GM23248 (cell line): ENCODE measurements around the gene PPEF1. TPM values are rescaled to one million over a fixed set of nuclear protein-coding genes. Genes with fewer than 3 reads are reported as not detected.

ENCODE experiments used
- DNase-seq: peaks from one replicate; pipeline ENCODE4 v3.0.0-alpha.2; 2015
- H2AFZ ChIP-seq: fragments of 200-600 bp; sonication (generic); 2 replicates; pipeline ENCODE4 v1.6.1; 2016; ENCODE audit warnings: antibody characterized with exemption
- H3F3A ChIP-seq: fragments of 200-600 bp; sonication (generic); 2 replicates; pipeline ENCODE4 v1.6.1; 2016; ENCODE audit warnings: mild to moderate bottlenecking, antibody characterized with exemption, mixed run types; ENCODE audit not compliant: insufficient read depth
- H3K27ac ChIP-seq: fragments of 200-600 bp; sonication (generic); 2 replicates; pipeline ENCODE4 v1.5.1; 2016; ENCODE audit warnings: mild to moderate bottlenecking
- H3K27me3 ChIP-seq: fragments of 200-600 bp; sonication (generic); replicated peaks from 2 replicates; pipeline ENCODE4 v1.6.1; 2016; ENCODE audit warnings: mild to moderate bottlenecking; ENCODE audit not compliant: insufficient read depth
- H3K36me3 ChIP-seq: fragments of 200-600 bp; sonication (generic); 2 replicates; pipeline ENCODE4 v1.6.1; 2016; ENCODE audit warnings: low read depth, mild to moderate bottlenecking
- H3K4me1 ChIP-seq: fragments of 200-600 bp; sonication (generic); 2 replicates; pipeline ENCODE4 v1.6.1; 2016; ENCODE audit warnings: mild to moderate bottlenecking; ENCODE audit not compliant: insufficient read depth
- H3K4me2 ChIP-seq: fragments of 200-600 bp; sonication (generic); one replicate; pipeline ENCODE4 v1.6.1; 2016; ENCODE audit warnings: mild to moderate bottlenecking; ENCODE audit not compliant: unreplicated experiment
- H3K4me3 ChIP-seq: fragments of 200-600 bp; sonication (generic); 2 replicates; pipeline ENCODE4 v1.5.1; 2016; ENCODE audit warnings: mild to moderate bottlenecking
- H3K79me2 ChIP-seq: fragments of 200-600 bp; sonication (generic); 2 replicates; pipeline ENCODE4 v1.6.1; 2016; ENCODE audit warnings: mild to moderate bottlenecking; ENCODE audit not compliant: insufficient read depth
- H3K9ac ChIP-seq: fragments of 200-600 bp; sonication (generic); 2 replicates; pipeline ENCODE4 v1.6.1; 2016; ENCODE audit warnings: mild to moderate bottlenecking
- H3K9me2 ChIP-seq: fragments of 200-600 bp; sonication (generic); 2 replicates; pipeline ENCODE4 v1.6.1; 2016; ENCODE audit warnings: mixed run types, mild to moderate bottlenecking, moderate library complexity; ENCODE audit not compliant: insufficient read depth
- H3K9me3 ChIP-seq: fragments of 200-600 bp; sonication (generic); one replicate; pipeline ENCODE4 v1.6.1; 2017; ENCODE audit warnings: low read depth
- H4K20me1 ChIP-seq: fragments of 200-600 bp; sonication (generic); 2 replicates; pipeline ENCODE4 v1.6.0; 2016; ENCODE audit not compliant: insufficient read depth
- EZH2 ChIP-seq: fragments of 200-600 bp; sonication (generic); IDR thresholded peaks from 2 replicates; pipeline ENCODE4 v1.6.1; 2018; ENCODE audit warnings: antibody characterized with exemption, mild to moderate bottlenecking; ENCODE audit not compliant: insufficient read depth, poor library complexity, severe bottlenecking
- EZH2phosphoT487 ChIP-seq: fragments of 200-600 bp; sonication (generic); IDR thresholded peaks from 2 replicates; pipeline ENCODE4 v1.6.1; 2018; ENCODE audit warnings: antibody characterized with exemption, moderate library complexity, mild to moderate bottlenecking, low read depth; ENCODE audit not compliant: insufficient read depth
- WGBS, 2 experiments: methylation state at CpG; one replicate each; pipeline ENCODE4 v1.1.6; 2015 to 2017; ENCODE audit warnings: low lambda C conversion rate in 2 of 2, low coverage in 1 of 2; ENCODE audit errors: missing lambda C conversion rate in 2 of 2; 5-methylcytosine and 5-hydroxymethylcytosine counted together
- in situ Hi-C: fragments of 300-500 bp; cut with MboI; formaldehyde crosslinking; loops from 2 replicates; pipeline ENCODE4 v1.15.0; 2020
- polyA plus RNA-seq: library from polyadenylated mRNA; unstranded; fragments of >200 nt; fragmentation: Nextera tagmentation; extraction: Ambion mirVana; gene quantifications from 2 replicates; pipeline ENCODE4 v1.2.1, GENCODE V29; 2016
- total RNA-seq: library from RNA; depleted of rRNA; stranded (reverse); fragments of >200 nt; shearing (Covaris generic); gene quantifications from 2 replicates; pipeline ENCODE4 v1.2.3, GENCODE V29; 2014

The PPEF1 gene
- total and polyA plus RNA-seq, 2 experiments from 2014 or later = not detected

- no peaks in the 10 kb centered on the region for H3F3A ChIP-seq
- no peaks in the 10 kb centered on the region for H3K36me3 ChIP-seq
- no peaks in the 10 kb centered on the region for H4K20me1 ChIP-seq
- DNase-seq = no peak
- no peaks in the 10 kb centered on the region for H3K79me2 ChIP-seq
- H2AFZ ChIP-seq = no peak overlapping the region
- no peak for TF ChIP-seq EZH2
- no peak for TF ChIP-seq EZH2phosphoT487
- H3K4me3 ChIP-seq = no peak overlapping the region
- 84 to 100% methylated on average over 3 to 10 of the region's 10 CpGs for WGBS, 2 experiments
- in situ Hi-C loops = no loop called here
- H3K4me2 ChIP-seq = no peak overlapping the region
- no peak overlapping the region for H3K27ac ChIP-seq
- H3K4me1 ChIP-seq = no peaks in the 10 kb centered on the region
- H3K9me2 ChIP-seq = no peaks in the 10 kb centered on the region
- no peaks in the 10 kb centered on the region for H3K9me3 ChIP-seq
- no peak overlapping the region for H3K9ac ChIP-seq
- no peaks in the 10 kb centered on the region for H3K27me3 ChIP-seq
These were observed 31.4 kb upstream of the PPEF1 start for GRCh38 chrX:18676050-18676449.

- H3K9me2 ChIP-seq = no peaks in the 10 kb centered on the region
- H3K27ac ChIP-seq = no peak overlapping the region
- no peaks in the 10 kb centered on the region for H3K27me3 ChIP-seq
- no peaks in the 10 kb centered on the region for H3F3A ChIP-seq
- in situ Hi-C loops = no loop called here
- no peaks in the 10 kb centered on the region for H3K9me3 ChIP-seq
- TF ChIP-seq EZH2 = no peak
- no peak for TF ChIP-seq EZH2phosphoT487
- H3K79me2 ChIP-seq = no peaks in the 10 kb centered on the region
- H4K20me1 ChIP-seq = no peaks in the 10 kb centered on the region
- no peak overlapping the region for H2AFZ ChIP-seq
- H3K36me3 ChIP-seq = no peaks in the 10 kb centered on the region
- 76 to 81% methylated on average over 9 to 11 of the region's 11 CpGs for WGBS, 2 experiments
- no peaks in the 10 kb centered on the region for H3K4me1 ChIP-seq
- DNase-seq = no peak
- H3K4me2 ChIP-seq = no peak overlapping the region
- no peak overlapping the region for H3K9ac ChIP-seq
- no peak overlapping the region for H3K4me3 ChIP-seq
These were observed 31.0 kb upstream of the PPEF1 start for GRCh38 chrX:18676470-18676869.

- H3K4me3 ChIP-seq = no peak overlapping the region
- no peaks in the 10 kb centered on the region for H3K36me3 ChIP-seq
- in situ Hi-C loops = no loop called here
- H3K27ac ChIP-seq = no peak overlapping the region
- H3F3A ChIP-seq = no peaks in the 10 kb centered on the region
- H3K4me1 ChIP-seq = no peaks in the 10 kb centered on the region
- 91 to 98% methylated on average over 14 to 17 of the region's 17 CpGs for WGBS, 2 experiments
- no peaks in the 10 kb centered on the region for H3K79me2 ChIP-seq
- H3K27me3 ChIP-seq = no peaks in the 10 kb centered on the region
- H3K9me3 ChIP-seq = no peaks in the 10 kb centered on the region
- H3K9ac ChIP-seq = no peak overlapping the region
- no peak overlapping the region for H2AFZ ChIP-seq
- H3K4me2 ChIP-seq = no peak overlapping the region
- no peak for DNase-seq
- TF ChIP-seq EZH2 (no peak), EZH2phosphoT487 (no peak)
- no peaks in the 10 kb centered on the region for H3K9me2 ChIP-seq
- H4K20me1 ChIP-seq = no peaks in the 10 kb centered on the region
These were observed 30.1 kb upstream of the PPEF1 start for GRCh38 chrX:18677161-18677869.

DNA sequence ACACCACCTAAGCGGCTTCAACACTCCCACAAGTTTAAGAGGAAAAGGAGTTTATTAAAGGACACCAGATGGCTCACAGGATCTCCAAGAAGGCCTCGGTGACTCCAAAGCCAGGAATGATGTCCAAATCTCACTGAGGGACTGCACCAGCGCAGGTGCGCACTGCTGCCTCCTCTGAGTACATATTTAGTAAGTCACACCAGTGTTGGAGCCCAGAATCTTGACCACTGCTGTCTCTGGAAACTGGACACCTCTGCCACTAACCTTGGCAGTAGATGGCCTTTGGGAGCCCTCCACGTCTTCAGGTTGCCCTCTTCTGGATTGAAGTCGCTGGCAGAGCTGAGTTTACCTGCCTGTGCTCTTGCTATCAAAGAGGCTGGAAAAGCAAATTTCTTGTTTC lies 25.4 kb upstream of the PPEF1 start:
- H2AFZ ChIP-seq = no peak overlapping the region
- no peak for TF ChIP-seq EZH2
- TF ChIP-seq EZH2phosphoT487 = no peak
- no peak for DNase-seq
- no peaks in the 10 kb centered on the region for H3K36me3 ChIP-seq
- no peaks in the 10 kb centered on the region for H3K79me2 ChIP-seq
- no peaks in the 10 kb centered on the region for H3K4me1 ChIP-seq
- H3K9ac ChIP-seq = no peak overlapping the region
- H3K9me3 ChIP-seq = no peaks in the 10 kb centered on the region
- no peaks in the 10 kb centered on the region for H3K9me2 ChIP-seq
- no peaks in the 10 kb centered on the region for H3K27me3 ChIP-seq
- no peaks in the 10 kb centered on the region for H4K20me1 ChIP-seq
- no peak overlapping the region for H3K27ac ChIP-seq
- WGBS, 2 experiments = 75 to 79% methylated on average over 5 of the region's 6 CpGs
- no peak overlapping the region for H3K4me3 ChIP-seq
- no peak overlapping the region for H3K4me2 ChIP-seq
- H3F3A ChIP-seq = no peaks in the 10 kb centered on the region
- in situ Hi-C loops = no loop called here

DNA sequence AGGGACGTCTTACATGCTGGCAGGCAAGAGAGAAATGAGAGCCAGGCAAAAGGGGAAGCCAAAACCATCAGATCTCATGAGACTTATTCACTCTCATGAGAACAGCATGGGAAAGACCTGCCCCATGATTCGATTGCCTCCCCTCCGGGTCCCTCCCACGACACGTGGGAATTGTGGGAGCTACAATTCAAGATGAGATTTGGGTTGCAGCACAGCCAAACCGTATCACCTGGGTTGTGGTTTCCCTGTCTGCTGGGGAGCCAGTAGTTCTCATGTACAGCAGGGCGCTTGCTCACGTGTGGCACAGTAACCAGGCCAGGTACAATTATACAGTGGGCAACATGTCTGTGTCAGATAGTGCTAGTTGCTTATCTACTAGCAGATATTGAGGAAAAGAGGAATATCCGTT lies 24.5 kb upstream of the PPEF1 start:
- no peaks in the 10 kb centered on the region for H3K36me3 ChIP-seq
- no peaks in the 10 kb centered on the region for H3F3A ChIP-seq
- H3K9me2 ChIP-seq = no peaks in the 10 kb centered on the region
- no peaks in the 10 kb centered on the region for H3K79me2 ChIP-seq
- no peaks in the 10 kb centered on the region for H3K4me1 ChIP-seq
- WGBS, 2 experiments = 54 to 62% methylated on average over 8 to 9 of the region's 9 CpGs
- TF ChIP-seq EZH2 = no peak
- no peak for TF ChIP-seq EZH2phosphoT487
- H3K4me2 ChIP-seq = no peak overlapping the region
- in situ Hi-C loops = no loop called here
- no peak for DNase-seq
- H3K9ac ChIP-seq = no peak overlapping the region
- no peaks in the 10 kb centered on the region for H4K20me1 ChIP-seq
- no peaks in the 10 kb centered on the region for H3K27me3 ChIP-seq
- no peak overlapping the region for H3K4me3 ChIP-seq
- no peak overlapping the region for H3K27ac ChIP-seq
- no peaks in the 10 kb centered on the region for H3K9me3 ChIP-seq
- H2AFZ ChIP-seq = no peak overlapping the region
